GM21717 (cell line): ENCODE measurements around the gene CEP72.
A peak's percentile ranks its signal among the peaks of the same experiment; 100 is the strongest.
"Not testable (repeated sequence)": the region's sequence is repeated elsewhere in the genome, so short reads cannot be mapped to it uniquely, and the experiment has no call there.

Experiments used
- ATAC-seq: cut with Tn5 transposase; IDR thresholded peaks from one replicate; pipeline ENCODE4 v1.9.1; 2021; ENCODE audit warnings: mild to moderate bottlenecking, moderate library complexity; ENCODE audit not compliant: unreplicated experiment

Gene CEP72, protein sequence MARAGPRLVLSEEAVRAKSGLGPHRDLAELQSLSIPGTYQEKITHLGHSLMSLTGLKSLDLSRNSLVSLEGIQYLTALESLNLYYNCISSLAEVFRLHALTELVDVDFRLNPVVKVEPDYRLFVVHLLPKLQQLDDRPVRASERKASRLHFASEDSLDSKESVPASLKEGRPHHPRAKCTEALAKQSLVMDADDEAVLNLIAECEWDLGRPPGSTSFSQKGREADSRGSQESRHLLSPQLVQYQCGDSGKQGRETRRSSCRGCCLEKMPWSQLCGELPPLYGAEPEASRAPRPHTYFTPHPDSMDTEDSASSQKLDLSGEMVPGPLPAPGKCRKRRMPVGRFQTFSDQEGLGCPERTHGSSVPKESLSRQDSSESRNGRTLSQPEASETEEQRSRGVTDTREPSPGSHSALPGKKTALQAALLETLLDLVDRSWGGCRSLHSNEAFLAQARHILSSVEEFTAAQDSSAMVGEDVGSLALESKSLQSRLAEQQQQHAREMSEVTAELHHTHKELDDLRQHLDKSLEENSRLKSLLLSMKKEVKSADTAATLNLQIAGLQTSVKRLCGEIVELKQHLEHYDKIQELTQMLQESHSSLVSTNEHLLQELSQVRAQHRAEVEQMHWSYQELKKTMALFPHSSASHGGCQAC

GRCh38 chr5:611731-612486 lies at the start of gene CEP72:
Gene CEP72, plus strand, starts transcription at chr5:612340. Its CDS starts 22 bp downstream, at chr5:612362.
- peak; percentile 75 for ATAC-seq

DNA sequence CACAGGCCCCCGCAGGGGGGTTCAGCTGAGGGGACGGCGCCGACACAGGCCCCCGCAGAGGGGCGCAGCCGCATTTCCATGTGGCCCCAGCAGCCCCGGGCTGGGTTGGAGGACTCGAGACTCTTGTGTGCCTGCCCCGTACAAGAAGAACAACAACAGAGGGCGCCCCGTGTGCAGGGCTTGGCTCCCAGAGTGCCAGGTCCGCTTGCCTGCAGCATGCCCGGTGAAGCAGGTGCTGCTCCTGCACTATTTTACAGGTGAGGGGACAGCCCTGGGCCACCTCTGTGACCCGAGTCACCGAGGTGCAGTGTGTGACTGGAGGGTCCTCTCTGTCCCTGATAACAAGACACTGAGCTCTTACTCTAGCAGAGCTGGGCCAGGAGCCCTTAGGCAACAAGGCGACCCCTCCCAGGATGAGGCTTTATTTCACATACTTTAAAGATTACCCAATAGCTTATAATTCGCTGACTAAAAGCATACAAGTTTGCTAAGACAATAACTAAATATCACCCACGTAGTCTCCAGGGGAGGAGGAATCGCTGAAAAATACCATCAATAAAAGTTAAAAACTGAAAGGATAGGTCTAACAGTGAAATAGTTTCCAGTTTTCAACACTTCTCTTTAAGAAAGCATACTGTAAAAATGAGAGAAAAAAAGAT lies 46.2 kb upstream of the CEP72 start:
- no peak for ATAC-seq

DNA sequence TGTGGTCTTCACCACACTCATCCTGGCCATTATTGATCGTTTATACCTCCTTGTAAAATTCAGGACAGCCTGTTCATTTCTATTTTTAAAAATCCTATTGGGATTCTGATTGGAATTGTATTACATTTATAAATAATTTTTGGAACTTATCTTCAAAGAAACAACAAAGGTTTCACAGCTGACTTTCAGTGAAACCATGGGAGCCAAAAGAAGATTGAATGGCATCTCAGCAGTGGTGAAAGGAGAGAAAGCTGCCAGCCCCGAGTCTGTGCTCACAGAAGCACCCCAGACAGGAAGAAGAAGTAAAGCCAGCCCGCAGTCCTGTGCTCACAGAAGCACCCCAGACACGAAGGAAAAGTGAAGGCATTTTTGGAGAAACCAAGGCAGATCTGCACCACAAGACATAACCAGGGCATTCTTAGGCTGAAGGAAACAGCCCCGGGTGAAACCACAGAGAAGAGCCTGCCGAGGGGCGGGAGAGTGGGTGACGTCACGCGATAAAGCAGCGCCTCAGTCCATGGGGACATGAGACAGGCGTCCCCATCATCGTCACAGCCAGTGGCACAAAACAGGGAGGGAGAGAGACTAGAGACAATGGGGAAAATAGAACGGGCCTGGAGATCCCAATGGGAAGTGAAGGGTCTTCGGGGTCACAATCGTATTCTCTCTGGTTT lies 45.4 kb upstream of the CEP72 start:
- ATAC-seq, result no peak

DNA sequence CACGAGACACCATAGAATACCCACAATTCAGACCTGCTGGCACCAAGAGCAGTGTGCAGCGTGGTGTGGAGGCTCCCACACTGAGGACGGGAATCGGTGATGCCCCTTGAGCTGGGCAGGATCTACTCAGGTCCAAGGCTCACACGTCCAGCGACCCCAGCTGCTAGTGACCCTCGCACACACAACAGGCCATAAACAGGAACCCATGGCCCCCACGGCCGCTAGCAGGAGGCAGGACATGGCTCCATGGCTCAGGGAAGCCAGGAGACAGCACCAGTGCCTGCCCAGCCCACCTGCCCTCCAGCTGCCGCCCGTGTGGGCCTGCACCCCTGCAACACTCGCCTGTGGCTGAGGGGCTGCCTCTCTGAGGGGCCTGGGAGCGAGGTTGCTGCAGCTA lies 44.5 kb upstream of the CEP72 start:
- no peak for ATAC-seq

DNA sequence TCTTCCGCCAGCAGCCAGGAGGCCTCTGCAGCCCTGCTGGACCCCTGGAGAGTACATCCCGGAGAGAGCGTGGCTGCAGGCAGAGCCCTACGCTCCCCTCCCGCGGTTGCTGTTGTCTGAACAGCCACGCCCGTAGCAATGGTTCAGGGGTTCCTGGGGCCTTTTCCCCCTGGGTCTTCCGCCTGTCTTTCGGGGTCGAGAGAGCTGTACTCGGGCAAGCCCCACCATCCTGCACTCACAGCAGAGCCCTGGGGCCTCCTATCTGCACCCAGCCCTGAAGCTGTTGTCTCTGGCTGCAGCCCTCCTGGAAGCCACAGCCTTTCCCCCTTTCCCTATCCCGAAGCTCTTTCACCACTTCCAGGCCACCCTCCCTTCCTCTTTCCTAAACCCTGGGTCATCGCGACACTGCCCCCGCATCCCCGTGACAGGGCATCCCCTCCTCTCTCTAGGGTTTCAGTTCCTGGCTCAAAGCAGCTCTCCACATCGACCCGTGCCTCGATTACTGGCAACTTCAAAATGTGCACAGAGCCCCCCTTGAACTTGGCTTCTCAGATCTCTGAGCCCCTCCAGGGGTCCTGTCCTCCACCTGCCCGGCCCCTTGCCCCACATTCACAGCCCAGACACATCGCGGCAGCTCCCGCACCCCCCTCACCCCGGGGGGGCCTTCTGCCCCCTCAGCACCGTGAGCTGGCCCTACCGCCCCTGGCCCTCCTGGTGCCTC lies 43.9 kb upstream of the CEP72 start:
- ATAC-seq, result no peak

- no peak for ATAC-seq
These were observed 43.3 kb upstream of the CEP72 start for GRCh38 chr5:568809-569208.

DNA sequence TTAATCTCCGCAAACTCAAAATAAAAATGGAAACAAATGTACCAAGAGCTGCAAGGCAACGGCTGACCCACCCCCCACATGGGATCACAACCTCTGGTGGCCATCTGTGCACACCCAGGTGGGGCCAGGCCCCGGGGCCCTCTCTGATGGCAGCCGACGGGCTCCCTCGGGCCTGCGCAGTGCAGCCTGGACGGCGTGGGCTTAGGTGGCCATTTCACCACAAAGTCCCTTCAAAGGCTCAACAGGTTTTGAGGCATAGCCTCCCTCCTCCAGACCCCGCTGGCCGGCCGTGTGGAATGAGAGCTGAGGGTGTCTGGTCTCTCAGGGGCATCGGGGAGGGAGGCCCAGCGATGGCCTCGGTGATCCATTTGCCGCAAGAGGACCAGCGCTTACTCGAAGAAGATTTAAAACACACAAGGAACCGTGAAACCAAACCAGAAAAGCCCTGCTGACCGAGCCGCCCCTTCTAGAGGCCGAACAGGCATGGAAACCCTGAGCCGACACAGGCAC lies 42.7 kb upstream of the CEP72 start:
- ATAC-seq, result no peak

GRCh38 chr5:569868-570361 lies 42.2 kb upstream of the CEP72 start:
- no peak for ATAC-seq

DNA sequence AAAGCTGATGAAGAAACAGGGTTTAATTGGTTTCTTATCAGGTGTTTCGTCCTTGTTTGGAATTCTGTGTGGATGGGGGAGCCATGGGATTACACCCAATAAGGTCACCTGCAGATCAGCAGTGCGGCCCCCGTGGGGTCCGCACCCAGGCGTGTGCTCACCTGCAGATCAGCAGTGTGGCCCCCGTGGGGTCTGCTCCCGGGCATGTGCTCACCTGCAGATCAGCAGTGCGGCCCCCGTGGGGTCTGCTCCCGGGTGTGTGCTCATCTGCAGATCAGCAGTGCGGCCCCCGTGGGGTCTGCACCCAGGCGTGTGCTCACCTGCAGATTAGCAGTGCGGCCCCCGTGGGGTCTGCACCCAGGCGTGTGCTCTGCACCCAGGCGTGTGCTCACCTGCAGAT lies 41.7 kb upstream of the CEP72 start:
- ATAC-seq, result no peak

DNA sequence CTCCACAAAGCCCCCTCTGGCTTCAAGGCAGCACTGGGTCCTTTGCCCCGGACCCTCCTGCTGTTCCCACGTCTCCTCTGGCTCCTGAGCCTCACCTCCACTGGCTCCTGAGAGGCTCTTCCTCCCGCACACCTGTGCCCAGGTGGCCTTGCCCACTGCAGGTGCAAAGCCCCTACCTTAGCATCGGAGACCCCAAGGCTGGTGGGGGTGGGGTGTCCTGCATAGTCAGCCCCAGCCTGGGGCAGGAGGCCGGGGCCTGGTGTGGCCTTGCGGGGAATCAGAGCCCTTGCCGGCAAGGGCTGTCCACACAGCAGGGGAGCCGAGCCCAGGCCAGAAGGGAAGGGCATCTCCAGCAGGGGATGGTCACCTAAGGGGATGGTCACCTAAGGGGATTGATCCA lies 41.3 kb upstream of the CEP72 start:
- no peak for ATAC-seq

GRCh38 chr5:571791-572190 lies 40.3 kb upstream of the CEP72 start:
- no peak for ATAC-seq

GRCh38 chr5:572398-573019 lies 39.6 kb upstream of the CEP72 start:
- ATAC-seq, result no peak

- ATAC-seq, result no peak
These were observed 38.9 kb upstream of the CEP72 start for GRCh38 chr5:573206-573605.

DNA sequence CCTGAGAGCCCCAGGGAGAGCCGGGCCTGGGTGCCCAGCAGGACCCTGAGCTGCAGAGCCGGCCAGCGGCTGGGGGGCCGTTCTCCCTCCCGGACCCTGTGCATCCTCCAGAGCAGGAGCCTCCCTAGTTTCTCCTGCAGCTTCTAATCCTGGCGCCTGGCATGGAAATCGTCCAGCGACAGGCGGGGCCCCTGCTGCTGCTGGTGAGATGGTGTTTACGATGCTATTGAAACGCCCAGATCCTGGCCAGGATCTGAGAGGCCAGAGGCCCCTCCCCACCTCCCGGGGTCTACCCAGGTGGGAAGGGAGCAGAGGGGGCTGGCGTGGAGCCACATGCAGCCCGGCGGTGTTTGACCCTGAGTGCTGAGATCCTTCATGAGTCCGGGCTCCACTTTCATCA lies 38.2 kb upstream of the CEP72 start:
- no peak for ATAC-seq

GRCh38 chr5:574906-575305 lies 37.2 kb upstream of the CEP72 start:
- ATAC-seq, result no peak

DNA sequence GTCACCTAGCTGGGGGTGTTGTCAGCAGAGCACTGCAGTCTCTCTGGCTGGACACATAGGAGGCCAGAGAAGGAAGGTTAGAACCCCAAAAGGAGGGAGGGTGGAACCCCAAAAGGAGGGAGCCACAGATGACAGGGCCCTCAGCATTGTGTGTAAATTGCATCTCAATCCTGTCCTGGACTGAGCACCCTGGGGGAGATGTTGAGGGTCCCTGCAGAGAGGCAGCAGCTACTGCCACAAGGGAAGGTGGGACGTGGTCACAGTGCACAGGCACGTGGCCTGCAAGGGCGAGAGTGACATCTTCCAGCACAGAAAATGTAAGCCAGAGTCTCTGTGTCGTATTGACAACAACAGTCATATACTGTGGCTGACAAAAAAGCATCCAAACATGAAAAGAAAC lies 36.5 kb upstream of the CEP72 start:
- ATAC-seq, result no peak

GRCh38 chr5:577214-577613 lies 34.9 kb upstream of the CEP72 start:
- not testable (repeated sequence) for ATAC-seq

GRCh38 chr5:577800-578199 lies 34.3 kb upstream of the CEP72 start:
- no peak for ATAC-seq

DNA sequence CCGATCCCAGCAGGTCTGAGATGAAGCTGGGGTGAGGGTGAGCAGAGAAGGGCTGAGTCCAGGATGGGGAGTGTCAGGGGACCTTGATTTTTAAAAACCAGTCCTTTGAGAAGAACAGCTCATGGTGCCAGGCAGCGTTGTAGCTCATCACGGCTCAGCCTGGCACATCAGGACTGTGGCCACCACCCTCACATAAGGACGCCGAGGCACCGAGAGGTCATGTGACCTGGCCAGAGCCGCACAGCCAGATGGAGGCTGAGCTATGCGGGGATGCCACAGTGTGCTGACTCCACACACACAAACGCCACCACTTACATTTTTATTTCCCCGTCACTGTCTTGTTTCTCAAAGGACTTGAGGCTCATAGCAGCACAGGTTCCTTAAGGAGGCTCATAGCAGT lies 32.9 kb upstream of the CEP72 start:
- no peak for ATAC-seq
